HepG2 (cell line): Measurements from ENCODE around the gene FAM187B. TPM values are rescaled to one million over a fixed set of nuclear protein-coding genes. Genes with fewer than 3 reads are reported as not detected.

ENCODE experiments used
- CBFB ChIP-seq: sonication (generic); formaldehyde crosslinking; IDR thresholded peaks from 2 replicates; pipeline ENCODE4 v1.4.0; 2020; ENCODE audit warnings: missing genetic modification reagents
- GATAD1 ChIP-seq: IDR thresholded peaks from 2 replicates; pipeline ENCODE4 v1.6.1; 2016; ENCODE audit warnings: missing genetic modification reagents, missing compliant biosample characterization
- HHEX ChIP-seq: IDR thresholded peaks from 2 replicates; pipeline ENCODE4 v1.6.1; 2016; ENCODE audit warnings: control low read depth
- HNF4G ChIP-seq, 2 experiments: sonication (generic) in 1 of 2; formaldehyde crosslinking in 1 of 2; IDR thresholded peaks; 2 replicates each; pipeline versions ENCODE4 v1.4.0 to v1.6.1; 2011 to 2020; ENCODE audit warnings: borderline replicate concordance in 2 of 2, low read depth in 2 of 2, mild to moderate bottlenecking in 2 of 2, low read length in 1 of 2, missing genetic modification reagents in 1 of 2, moderate library complexity in 1 of 2
- KDM1A ChIP-seq: IDR thresholded peaks from 2 replicates; pipeline ENCODE4 v1.6.1; 2016; ENCODE audit warnings: missing compliant biosample characterization
- NFKBIZ ChIP-seq: IDR thresholded peaks from 2 replicates; pipeline ENCODE4 v1.6.1; 2018; ENCODE audit warnings: missing genetic modification reagents, missing compliant biosample characterization
- RARG ChIP-seq: sonication (generic); formaldehyde crosslinking; IDR thresholded peaks from 2 replicates; pipeline ENCODE4 v1.4.0; 2020; ENCODE audit warnings: low read depth, mild to moderate bottlenecking, missing genetic modification reagents
- RFX1 ChIP-seq: fragments of 450-650 bp; IDR thresholded peaks from 2 replicates; pipeline ENCODE4 v1.6.1; 2017
- U2AF1 ChIP-seq: fragments of 200-400 bp; formaldehyde crosslinking; optimal IDR thresholded peaks from 2 replicates; pipeline ENCODE3; 2017; ENCODE audit warnings: mild to moderate bottlenecking, low read depth, low read length
- YEATS2 ChIP-seq: sonication (generic); formaldehyde crosslinking; IDR thresholded peaks from 2 replicates; pipeline ENCODE4 v1.4.0; 2020; ENCODE audit warnings: missing genetic modification reagents, borderline replicate concordance
- ZFP62 ChIP-seq: sonication (generic); formaldehyde crosslinking; IDR thresholded peaks from 2 replicates; pipeline ENCODE4 v1.4.0; 2020; ENCODE audit warnings: missing genetic modification reagents
- ZNF253 ChIP-seq: sonication (generic); formaldehyde crosslinking; IDR thresholded peaks from 2 replicates; pipeline ENCODE4 v1.8.0; 2022; ENCODE audit warnings: mild to moderate bottlenecking, missing genetic modification reagents, borderline replicate concordance
- ZNF460 ChIP-seq: sonication (generic); formaldehyde crosslinking; IDR thresholded peaks from 2 replicates; pipeline ENCODE4 v1.5.1; 2020; ENCODE audit warnings: missing genetic modification reagents, mild to moderate bottlenecking, borderline replicate concordance
- ZNF570 ChIP-seq: sonication (generic); formaldehyde crosslinking; IDR thresholded peaks from 2 replicates; pipeline ENCODE4 v1.4.0; 2020; ENCODE audit warnings: mild to moderate bottlenecking, missing genetic modification reagents, borderline replicate concordance
- polyA plus RNA-seq, 8 experiments: library from polyadenylated mRNA; depleted of rRNA in 3 of 8; stranded (reverse) in 7 of 8; unstranded in 1 of 8; fragments of >200 nt; fragmentation: Illumina TruSeq in 4 of 8; extraction: Trizol in 4 of 8; gene quantifications; 2 replicates each; pipeline versions ENCODE4 v1.2.1 to v1.2.3, GENCODE V29; 2011 to 2016; ENCODE audit warnings: low read depth in 4 of 8, missing spikeins in 1 of 8, mixed read lengths in 1 of 8; ENCODE audit not compliant: insufficient read depth in 1 of 8
- total RNA-seq, 5 experiments: library from RNA; depleted of rRNA; stranded (reverse); fragments of >200 nt; fragmentation: Illumina TruSeq; extraction: Trizol; gene quantifications; 2 replicates each; pipeline ENCODE4 v1.2.3, GENCODE V29; 2016; ENCODE audit warnings: low read depth in 1 of 5
- TF ChIP-seq, protein P1 (sequence below), 2 experiments: sonication (generic) in 1 of 2; formaldehyde crosslinking in 1 of 2; IDR thresholded peaks; 2 replicates each; pipeline versions ENCODE4 v1.6.1 to v1.9.0; 2014 to 2022; ENCODE audit warnings: antibody characterized with exemption in 1 of 2, borderline replicate concordance in 1 of 2, inconsistent platforms in 1 of 2, low read depth in 1 of 2, missing genetic modification reagents in 1 of 2
- TF ChIP-seq, protein P2 (sequence below): sonication (generic); formaldehyde crosslinking; IDR thresholded peaks from 2 replicates; pipeline ENCODE4 v1.4.0; 2020; ENCODE audit warnings: missing genetic modification reagents
- TF ChIP-seq, protein P3 (sequence below): IDR thresholded peaks from 2 replicates; pipeline ENCODE4 v1.6.1; 2012; ENCODE audit warnings: inconsistent platforms
- TF ChIP-seq, protein P4 (sequence below): sonication (generic); formaldehyde crosslinking; IDR thresholded peaks from 2 replicates; pipeline ENCODE4 v1.8.1; 2023; ENCODE audit warnings: mild to moderate bottlenecking, missing genetic modification reagents, borderline replicate concordance
- TF ChIP-seq, protein P5 (sequence below): sonication (generic); formaldehyde crosslinking; IDR thresholded peaks from 2 replicates; pipeline ENCODE4 v1.5.0; 2020; ENCODE audit warnings: mild to moderate bottlenecking, missing genetic modification reagents

The FAM187B gene
- total and polyA plus RNA-seq, 2 of the 13 experiments (the other 11 are each of a cell fraction or from before 2014, with no cell fraction given) = not detected

DNA sequence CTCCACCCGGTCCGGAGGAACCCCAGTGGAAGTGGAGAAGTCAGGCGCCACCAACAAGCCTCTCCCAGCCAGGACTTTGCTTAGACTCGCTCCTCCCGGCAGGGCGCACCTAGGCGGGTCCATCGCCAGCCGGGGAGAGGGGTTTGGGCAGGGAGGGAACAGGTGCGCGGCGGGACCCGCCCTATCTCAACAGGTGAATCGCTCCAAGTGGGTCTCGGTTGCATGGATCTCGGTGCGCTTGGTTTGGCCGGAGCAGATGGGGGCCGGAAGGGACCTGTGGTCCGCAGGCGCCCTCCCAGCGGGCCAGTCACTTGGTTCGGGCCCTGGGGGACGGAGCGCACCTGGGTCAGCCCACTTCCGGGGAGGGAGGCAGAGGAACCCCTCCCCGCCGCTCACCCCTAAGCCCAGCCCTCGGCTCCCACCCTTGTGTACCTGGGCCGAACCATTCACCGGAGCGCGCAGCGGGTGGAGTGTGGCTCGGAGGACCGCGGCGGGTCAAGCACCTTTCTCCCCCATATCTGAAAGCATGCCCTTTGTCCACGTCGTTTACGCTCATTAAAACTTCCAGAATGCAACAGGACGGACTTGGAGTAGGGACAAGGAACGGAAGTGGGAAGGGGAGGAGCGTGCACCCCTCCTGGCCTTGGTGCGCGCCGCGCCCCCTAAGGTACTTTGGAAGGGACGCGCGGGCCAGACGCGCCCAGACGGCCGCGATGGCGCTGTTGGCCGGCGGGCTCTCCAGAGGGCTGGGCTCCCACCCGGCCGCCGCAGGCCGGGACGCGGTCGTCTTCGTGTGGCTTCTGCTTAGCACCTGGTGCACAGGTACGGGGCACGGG, 20.0 kb upstream of the FAM187B start, which contains the start of gene LSR (continued):
- TF ChIP-seq, protein P1, sequence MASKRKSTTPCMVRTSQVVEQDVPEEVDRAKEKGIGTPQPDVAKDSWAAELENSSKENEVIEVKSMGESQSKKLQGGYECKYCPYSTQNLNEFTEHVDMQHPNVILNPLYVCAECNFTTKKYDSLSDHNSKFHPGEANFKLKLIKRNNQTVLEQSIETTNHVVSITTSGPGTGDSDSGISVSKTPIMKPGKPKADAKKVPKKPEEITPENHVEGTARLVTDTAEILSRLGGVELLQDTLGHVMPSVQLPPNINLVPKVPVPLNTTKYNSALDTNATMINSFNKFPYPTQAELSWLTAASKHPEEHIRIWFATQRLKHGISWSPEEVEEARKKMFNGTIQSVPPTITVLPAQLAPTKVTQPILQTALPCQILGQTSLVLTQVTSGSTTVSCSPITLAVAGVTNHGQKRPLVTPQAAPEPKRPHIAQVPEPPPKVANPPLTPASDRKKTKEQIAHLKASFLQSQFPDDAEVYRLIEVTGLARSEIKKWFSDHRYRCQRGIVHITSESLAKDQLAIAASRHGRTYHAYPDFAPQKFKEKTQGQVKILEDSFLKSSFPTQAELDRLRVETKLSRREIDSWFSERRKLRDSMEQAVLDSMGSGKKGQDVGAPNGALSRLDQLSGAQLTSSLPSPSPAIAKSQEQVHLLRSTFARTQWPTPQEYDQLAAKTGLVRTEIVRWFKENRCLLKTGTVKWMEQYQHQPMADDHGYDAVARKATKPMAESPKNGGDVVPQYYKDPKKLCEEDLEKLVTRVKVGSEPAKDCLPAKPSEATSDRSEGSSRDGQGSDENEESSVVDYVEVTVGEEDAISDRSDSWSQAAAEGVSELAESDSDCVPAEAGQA (IDR thresholded peaks at IDR 0.05; ENCODE audit: low read depth) = no peak
- TF ChIP-seq, protein P1 (CRISPR knock-in tag; IDR thresholded peaks at IDR 0.05; ENCODE audit: borderline replicate concordance) = peak; percentile 74; the same call in 1 of the 2 replicates
- TF ChIP-seq ZNF570 (CRISPR knock-in tag) (no peak), KDM1A (CRISPR knock-in tag) (no peak), HHEX (CRISPR knock-in tag) (no peak), YEATS2 (CRISPR knock-in tag) (peak; percentile 85; the same call in 1 of the 2 replicates), RFX1 (no peak), CBFB (CRISPR knock-in tag) (peak; percentile 71; the same call in 1 of the 2 replicates), GATAD1 (peak; percentile 69; the same call in 1 of the 2 replicates), NFKBIZ (CRISPR knock-in tag) (0 out of 2 replicates have a peak, but pooled peaks have one; percentile 11), ZNF460 (CRISPR knock-in tag) (no peak), RARG (CRISPR knock-in tag) (no peak), ZNF253 (CRISPR knock-in tag) (0 out of 2 replicates have a peak, but pooled peaks have one; percentile 37), ZFP62 (CRISPR knock-in tag) (no peak), HNF4G (IDR thresholded peaks at IDR 0.05; ENCODE audit: borderline replicate concordance, low read depth, low read length) (peak; percentile 25; the same call in 1 of the 2 replicates), HNF4G (CRISPR knock-in tag; IDR thresholded peaks at IDR 0.05; ENCODE audit: borderline replicate concordance, low read depth) (peak; percentile 65; the same call in 1 of the 2 replicates), U2AF1 (no peak)
- TF ChIP-seq, protein P2, sequence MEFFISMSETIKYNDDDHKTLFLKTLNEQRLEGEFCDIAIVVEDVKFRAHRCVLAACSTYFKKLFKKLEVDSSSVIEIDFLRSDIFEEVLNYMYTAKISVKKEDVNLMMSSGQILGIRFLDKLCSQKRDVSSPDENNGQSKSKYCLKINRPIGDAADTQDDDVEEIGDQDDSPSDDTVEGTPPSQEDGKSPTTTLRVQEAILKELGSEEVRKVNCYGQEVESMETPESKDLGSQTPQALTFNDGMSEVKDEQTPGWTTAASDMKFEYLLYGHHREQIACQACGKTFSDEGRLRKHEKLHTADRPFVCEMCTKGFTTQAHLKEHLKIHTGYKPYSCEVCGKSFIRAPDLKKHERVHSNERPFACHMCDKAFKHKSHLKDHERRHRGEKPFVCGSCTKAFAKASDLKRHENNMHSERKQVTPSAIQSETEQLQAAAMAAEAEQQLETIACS = peak; percentile 75
- TF ChIP-seq, protein P3, sequence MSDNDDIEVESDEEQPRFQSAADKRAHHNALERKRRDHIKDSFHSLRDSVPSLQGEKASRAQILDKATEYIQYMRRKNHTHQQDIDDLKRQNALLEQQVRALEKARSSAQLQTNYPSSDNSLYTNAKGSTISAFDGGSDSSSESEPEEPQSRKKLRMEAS = peak; percentile 86
- TF ChIP-seq, protein P4, sequence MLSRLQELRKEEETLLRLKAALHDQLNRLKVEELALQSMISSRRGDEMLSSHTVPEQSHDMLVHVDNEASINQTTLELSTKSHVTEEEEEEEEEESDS = no peak; the same call in 1 of the 2 replicates
- TF ChIP-seq, protein P5, sequence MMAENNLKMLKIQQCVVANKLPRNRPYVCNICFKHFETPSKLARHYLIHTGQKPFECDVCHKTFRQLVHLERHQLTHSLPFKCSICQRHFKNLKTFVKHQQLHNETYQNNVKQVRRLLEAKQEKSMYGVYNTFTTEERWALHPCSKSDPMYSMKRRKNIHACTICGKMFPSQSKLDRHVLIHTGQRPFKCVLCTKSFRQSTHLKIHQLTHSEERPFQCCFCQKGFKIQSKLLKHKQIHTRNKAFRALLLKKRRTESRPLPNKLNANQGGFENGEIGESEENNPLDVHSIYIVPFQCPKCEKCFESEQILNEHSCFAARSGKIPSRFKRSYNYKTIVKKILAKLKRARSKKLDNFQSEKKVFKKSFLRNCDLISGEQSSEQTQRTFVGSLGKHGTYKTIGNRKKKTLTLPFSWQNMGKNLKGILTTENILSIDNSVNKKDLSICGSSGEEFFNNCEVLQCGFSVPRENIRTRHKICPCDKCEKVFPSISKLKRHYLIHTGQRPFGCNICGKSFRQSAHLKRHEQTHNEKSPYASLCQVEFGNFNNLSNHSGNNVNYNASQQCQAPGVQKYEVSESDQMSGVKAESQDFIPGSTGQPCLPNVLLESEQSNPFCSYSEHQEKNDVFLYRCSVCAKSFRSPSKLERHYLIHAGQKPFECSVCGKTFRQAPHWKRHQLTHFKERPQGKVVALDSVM = peak; percentile 57
